Activated CD4-positive, alpha-beta T cell treated with anti-CD3 and anti-CD28 coated beads, Interleukin-2, Interleukin-4, amounts not matched to agents 100 ng/mL and 50 ng/mL, durations not matched to agents 16 hours and 8 hours (primary cell): Measurements from ENCODE around the gene KIAA2012.
"Not testable (repeated sequence)": the region's sequence is repeated elsewhere in the genome, so short reads cannot be mapped to it uniquely, and the experiment has no call there.

Source experiments
- DNase-seq: peaks from one replicate; pipeline ENCODE4 v3.0.0-alpha.2; 2020; ENCODE audit warnings: low spot score

Gene KIAA2012

GRCh38 chr2:202116691-202117090 is 43.6 kb downstream of the KIAA2012 start:
- DNase-seq = no peak

DNA sequence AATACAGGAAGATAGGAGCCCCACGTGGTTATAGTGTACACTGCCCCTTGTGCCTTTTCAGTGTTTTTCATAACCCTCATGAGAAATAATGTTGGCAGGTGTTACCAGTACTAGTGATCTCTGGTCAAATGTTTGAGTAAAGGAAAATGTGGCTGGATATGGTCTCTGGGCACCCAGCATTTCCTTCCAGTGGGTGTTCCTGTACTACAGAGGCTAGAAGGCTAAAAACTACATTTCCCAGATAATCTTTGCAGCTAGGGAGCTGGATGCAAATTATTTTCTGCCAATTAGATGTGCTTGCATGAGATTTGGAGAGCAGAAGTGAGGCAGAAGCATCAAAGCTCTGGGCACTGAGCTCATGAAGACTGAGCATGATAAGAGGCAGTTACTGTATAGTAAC is 45.1 kb downstream of the KIAA2012 start:
- DNase-seq = no peak

- DNase-seq = no peak
Measured at GRCh38 chr2:202120828-202121227, 47.8 kb downstream of the KIAA2012 start.

- DNase-seq = no peak
Measured at GRCh38 chr2:202121532-202122162, 48.6 kb downstream of the KIAA2012 start.

DNA sequence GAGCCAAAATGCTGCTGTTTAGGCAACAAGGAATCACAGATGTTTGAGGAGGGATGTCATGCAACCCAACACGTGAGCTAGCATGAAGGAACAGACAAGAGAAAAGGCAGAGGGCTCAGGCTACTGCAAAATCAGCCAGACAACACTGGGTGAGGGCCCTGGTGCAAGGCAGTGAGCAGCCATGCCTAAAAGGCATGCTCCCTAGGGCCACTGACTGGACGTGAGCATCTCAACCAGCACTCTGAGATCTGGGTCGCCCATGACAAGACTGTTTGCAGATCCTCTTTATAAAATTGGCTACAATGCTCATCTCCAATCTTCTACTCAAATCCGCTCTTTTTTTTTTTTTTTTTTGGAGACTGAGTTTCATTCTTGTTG is 49.1 kb downstream of the KIAA2012 start:
- no peak for DNase-seq

DNA sequence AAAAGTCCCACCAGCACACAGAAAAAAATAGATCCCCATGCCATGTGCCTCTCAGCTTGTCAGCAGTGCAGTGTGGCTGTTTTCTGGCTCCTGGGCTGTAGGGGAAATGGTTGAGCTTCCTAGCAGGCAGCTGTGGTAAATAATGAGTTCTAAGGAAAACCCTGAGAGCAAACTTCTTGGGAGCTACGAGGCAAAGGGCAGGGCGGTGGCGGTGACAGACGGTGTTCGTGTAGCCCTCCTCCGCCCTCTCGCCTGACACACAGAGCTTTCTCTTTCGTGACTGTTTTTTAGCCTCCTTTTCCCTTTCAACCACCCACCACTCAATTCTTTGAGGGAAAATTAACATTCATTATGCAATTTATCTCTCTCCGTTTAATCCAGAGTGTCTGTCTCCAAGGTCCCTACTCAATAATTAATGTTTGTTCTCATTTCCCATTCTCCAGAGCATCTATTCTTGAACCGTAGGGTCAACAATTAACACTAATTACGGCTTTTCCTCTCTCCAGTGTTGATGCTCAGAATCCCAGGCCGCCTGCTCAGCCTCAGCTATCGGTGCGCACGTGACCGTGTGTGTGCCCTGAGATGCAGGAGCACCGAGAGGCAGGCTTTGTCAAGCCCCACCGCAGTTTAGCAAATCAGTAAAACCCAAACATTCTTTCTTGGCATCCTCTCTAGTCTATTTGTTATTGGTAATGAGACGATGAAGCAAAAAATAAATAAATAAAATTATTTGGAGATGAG is 50.1 kb downstream of the KIAA2012 start:
- DNase-seq = no peak

GRCh38 chr2:202124286-202124685 is 51.2 kb downstream of the KIAA2012 start:
- no peak for DNase-seq

DNA sequence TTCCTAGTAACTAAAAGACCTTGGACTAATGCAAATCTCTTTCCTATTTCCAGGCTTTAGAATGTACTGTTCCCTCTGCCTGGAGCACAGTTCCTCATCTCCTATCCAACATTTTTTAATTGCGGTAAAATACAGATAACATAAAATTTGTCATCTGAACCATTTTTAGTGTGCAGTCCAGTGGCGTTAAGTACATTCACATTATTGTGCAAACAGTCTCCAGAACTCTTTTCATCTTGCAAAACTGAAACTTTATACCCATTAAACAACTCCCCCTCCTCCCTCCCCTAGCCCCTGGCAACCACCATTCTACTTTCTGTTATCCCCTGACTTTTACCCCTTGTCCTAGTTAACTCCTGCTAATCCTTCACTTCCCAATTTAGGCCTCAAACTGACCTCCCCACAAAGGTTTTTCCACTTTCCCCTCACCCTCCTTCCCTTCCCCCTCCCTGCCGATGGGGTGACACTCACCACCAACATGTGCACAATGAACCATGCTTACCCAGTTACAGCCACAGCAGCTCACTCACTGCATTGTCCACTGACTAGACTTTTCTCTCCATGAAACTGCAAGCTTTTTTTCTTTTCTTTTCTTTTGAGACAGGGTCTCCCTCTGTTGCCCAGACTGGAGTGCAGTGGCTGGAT is 54.8 kb downstream of the KIAA2012 start:
- no peak for DNase-seq

- DNase-seq = no peak
Measured at GRCh38 chr2:202129841-202130240, 56.8 kb downstream of the KIAA2012 start.

GRCh38 chr2:202133200-202133908 is 60.3 kb downstream of the KIAA2012 start:
- DNase-seq = no peak

- no peak for DNase-seq
Measured at GRCh38 chr2:202133909-202134265, 60.8 kb downstream of the KIAA2012 start.

DNA sequence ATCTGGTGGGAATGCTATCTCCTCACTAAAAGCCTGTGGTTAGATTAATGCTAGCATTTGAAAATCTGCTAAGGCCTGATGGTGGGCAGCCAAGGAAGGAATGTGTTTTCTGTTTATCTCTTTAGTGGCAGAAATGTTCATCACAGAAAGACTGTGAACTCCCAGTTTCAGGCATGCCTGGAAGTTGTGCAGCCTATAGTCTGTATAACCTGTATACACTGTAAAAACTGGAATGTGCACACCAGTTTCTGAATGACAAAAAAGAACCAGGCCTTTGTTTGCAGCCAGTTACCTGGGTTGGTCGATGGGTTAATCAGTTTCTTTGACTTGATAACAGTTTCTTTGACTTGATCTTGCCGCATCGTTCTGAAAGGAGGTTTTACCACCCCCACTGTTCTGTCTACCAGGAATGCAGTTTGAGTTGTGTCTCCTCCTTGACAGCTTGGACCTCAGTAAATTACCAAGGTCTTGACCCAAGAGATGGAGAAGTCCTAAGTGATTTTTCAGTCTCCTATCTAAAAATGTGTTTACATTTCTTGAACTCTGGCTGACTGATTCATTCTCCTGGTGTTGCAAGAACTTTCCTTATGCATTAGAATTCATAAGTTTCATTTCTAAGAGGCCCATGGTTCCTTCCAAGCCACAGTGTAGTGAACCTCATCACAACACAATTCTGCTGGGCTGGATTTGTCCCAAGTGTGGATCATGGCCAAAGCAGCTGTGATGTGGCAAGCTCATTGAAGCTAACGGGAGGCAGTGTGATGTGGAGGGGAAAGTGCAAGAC is 62.2 kb downstream of the KIAA2012 start:
- DNase-seq = no peak

DNA sequence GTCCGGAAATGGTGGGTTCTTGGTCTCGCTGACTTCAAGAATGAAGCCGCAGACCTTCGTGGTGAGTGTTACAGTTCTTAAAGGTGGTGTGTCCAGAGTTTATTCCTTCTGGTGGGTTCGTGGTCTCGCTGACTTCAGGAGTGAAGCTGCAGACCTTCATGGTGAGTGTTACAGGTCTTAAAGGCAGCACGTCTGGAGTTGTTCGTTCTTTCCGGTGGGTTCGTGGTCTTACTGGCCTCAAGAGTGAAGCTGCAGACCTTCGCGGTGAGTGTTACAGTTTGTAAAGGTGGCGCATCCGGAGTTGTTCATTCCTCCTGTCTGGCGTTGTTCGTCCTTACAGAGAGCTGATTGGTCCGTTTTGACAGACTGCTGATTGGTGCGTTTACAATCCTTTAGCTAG is 63.0 kb downstream of the KIAA2012 start:
- not testable (repeated sequence) for DNase-seq

DNA sequence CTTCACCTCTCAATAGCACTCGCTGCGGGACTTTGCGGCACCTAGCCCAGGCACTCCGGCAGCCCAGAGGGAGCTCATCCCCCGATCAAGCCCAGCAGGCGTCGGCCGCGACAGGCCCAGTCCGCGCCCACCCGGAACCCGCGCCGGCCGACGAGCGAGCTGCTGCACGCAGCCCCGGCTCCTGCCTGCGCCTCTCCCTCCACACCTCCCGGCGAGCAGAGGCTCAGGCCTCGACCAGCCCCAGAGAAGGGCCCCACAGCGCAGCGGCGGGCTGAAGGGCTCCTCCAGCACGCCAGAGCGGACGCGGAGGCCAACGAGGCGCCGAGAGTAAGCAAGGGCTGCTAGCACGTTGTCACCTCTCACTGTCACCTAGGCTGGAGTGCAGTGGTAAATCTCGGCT is 63.5 kb downstream of the KIAA2012 start:
- no peak for DNase-seq

- DNase-seq = no peak
Measured at GRCh38 chr2:202140522-202141252, 67.6 kb downstream of the KIAA2012 start.

GRCh38 chr2:202141329-202141947 is 68.4 kb downstream of the KIAA2012 start:
- no peak for DNase-seq

DNA sequence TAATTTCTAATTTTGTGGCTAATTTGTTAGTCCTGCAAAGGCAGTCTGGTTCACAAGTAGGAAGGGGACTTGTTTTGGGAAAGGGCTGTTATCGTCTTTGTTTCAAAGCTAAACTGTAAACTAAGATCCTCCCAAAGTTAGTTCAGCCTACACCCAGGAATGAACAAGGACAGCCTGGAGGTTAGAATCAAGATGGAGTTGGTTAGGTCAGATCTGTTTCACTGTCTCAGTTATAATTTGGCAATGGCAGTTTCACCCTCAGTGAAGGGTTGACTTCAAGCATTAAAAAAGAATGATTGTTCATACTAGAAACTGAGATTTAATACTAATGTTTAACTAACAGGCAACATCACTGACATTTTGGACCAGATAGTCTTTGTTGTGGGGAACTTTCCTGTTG is 69.5 kb downstream of the KIAA2012 start:
- no peak for DNase-seq

DNA sequence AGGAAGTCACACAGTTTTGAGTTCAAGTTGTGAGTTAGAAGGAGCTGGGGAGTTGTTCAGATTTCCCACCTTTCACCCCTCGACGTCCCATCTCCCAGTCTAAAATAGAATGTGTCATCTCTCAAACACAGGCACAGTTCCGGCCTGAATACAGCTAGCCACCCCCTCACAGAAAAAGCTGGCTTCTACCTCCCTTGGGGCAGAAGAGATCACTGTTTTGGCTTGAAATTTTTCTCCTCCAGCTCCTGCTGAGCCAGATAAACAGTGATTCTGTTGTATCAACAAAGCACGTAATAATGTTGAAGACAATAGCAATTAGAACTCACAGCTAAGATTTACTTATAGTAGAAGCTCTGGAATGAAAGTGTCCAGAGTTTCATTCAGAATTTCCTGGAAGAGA is 74.7 kb downstream of the KIAA2012 start:
- DNase-seq = no peak

DNA sequence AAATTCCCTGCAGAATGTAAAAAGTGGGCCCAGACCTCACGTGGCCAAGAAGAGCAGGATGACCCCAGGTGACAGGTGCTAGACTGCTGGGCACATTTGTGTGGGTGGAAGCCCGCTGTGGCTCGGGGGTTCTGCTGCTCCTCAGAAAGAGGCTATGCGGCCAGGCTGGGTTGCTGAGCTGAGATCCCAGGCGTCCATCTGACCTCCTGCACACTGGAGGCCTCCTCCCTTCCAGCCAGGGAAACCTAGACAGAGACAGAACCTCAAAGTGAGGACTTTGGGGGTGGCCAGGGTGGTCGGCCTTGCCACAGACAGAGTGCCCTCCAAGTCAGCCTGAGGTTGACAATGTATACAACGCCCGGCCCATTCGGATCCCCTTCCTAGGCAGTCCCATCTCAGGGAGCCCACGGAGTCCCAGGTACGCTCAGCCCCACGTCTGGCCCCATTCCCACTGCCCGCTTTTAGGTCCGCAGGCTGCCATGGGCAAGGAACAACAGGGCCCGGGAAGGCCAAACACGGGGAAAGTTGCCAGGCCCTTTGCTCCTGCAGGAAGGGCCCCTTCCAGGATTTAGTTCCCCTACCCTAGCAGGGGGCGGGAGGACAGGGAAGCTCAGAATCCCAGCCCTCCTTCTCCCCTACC is 75.6 kb downstream of the KIAA2012 start:
- DNase-seq = no peak

GRCh38 chr2:202149155-202149762 is 76.2 kb downstream of the KIAA2012 start:
- DNase-seq = no peak
